SK-N-SH treated with all-trans-retinoic acid at 6 μM for 48 hours (cell line): ENCODE results near the gene FOXN4.

Experiments
- ARNTL ChIP-seq: fragments of 450-650 bp; formaldehyde crosslinking; IDR thresholded peaks from 2 replicates; pipeline ENCODE4 v1.5.0; 2020; ENCODE audit warnings: low read depth, mild to moderate bottlenecking, moderate library complexity, borderline replicate concordance
- BACH2 ChIP-seq: fragments of 250-450 bp; sonication (Bioruptor Pico); IDR thresholded peaks from 2 replicates; pipeline ENCODE4 v1.9.0; 2021; ENCODE audit warnings: mild to moderate bottlenecking, borderline replicate concordance
- CREB5 ChIP-seq: fragments of 250-450 bp; sonication (Bioruptor Pico); IDR thresholded peaks from 2 replicates; pipeline ENCODE4 v1.5.1; 2020; ENCODE audit warnings: low read depth, mild to moderate bottlenecking, moderate library complexity
- PATZ1 ChIP-seq: fragments of 250-450 bp; sonication (Bioruptor Pico); IDR thresholded peaks from 2 replicates; pipeline ENCODE4 v1.8.0; 2020; ENCODE audit warnings: mild to moderate bottlenecking, moderate library complexity, borderline replicate concordance
- SNAI2 ChIP-seq: fragments of 250-450 bp; sonication (Bioruptor Pico); IDR thresholded peaks from 2 replicates; pipeline ENCODE4 v1.5.0; 2020; ENCODE audit warnings: mild to moderate bottlenecking, moderate library complexity
- TCF4 ChIP-seq: fragments of 250-450 bp; sonication (Bioruptor Pico); IDR thresholded peaks from 2 replicates; pipeline ENCODE4 v1.8.0; 2021; ENCODE audit warnings: mild to moderate bottlenecking, moderate library complexity, borderline replicate concordance
- ZFP30 ChIP-seq: fragments of 450-650 bp; formaldehyde crosslinking; IDR thresholded peaks from 2 replicates; pipeline ENCODE4 v1.5.0; 2022; ENCODE audit warnings: mild to moderate bottlenecking, moderate library complexity
- ZNF70 ChIP-seq: fragments of 450-650 bp; formaldehyde crosslinking; IDR thresholded peaks from 2 replicates; pipeline ENCODE4 v1.5.0; 2020; ENCODE audit warnings: mild to moderate bottlenecking, moderate library complexity

- no peak for TF ChIP-seq ZFP30 (CRISPR knock-in tag)
- no peak for TF ChIP-seq TCF4 (CRISPR knock-in tag)
- no peak for TF ChIP-seq ARNTL
- no peak for TF ChIP-seq PATZ1
- no peak for TF ChIP-seq BACH2 (CRISPR knock-in tag)
- TF ChIP-seq ZNF70 (CRISPR knock-in tag) = no peak
- no peak for TF ChIP-seq CREB5 (CRISPR knock-in tag)
- no peak for TF ChIP-seq SNAI2 (CRISPR knock-in tag)
Measured at GRCh38 chr12:109289551-109289950, 19.5 kb downstream of the FOXN4 start.
